Stimulated activated CD8-positive, alpha-beta memory T cell treated with anti-CD3 and anti-CD28 coated beads, Interleukin-2, amount 100 ng/mL, for 48 hours (primary cell): ENCODE results near the gene ARHGAP15.

Source experiments
- DNase-seq, 2 donors: peaks; one replicate each; pipeline ENCODE4 v3.0.0-alpha.2; 2020; ENCODE audit warnings: low read depth in 2 of 2

The ARHGAP15 gene

GRCh38 chr2:143579456-143579855, 450.2 kb downstream of the ARHGAP15 start:
- no peak for DNase-seq

- peak in 1 of 2 donors; percentile 2 for DNase-seq
Observed at GRCh38 chr2:143581134-143581533, 451.9 kb downstream of the ARHGAP15 start.

- no peak for DNase-seq
Observed at GRCh38 chr2:143582046-143582747, 453.0 kb downstream of the ARHGAP15 start.

- DNase-seq = no peak
Observed at GRCh38 chr2:143584936-143585335, 455.7 kb downstream of the ARHGAP15 start.

DNA sequence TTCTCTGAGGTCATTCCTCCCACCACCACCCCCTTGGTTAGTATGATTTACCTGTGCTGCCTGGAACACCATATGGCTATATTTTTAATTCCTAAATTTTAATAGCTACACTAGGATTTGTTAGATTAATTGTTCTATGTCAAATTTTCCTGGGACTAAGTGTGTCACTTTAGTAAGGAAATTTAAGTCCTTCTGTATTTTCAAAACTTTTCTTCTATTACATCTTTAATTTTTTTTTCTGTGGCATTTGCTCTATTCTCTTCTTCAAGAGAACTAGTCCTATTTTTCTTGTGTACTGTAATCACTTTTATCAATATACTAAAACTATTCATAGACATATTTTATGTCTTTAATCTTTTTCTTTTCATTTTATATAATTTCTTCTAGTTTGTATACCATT, 456.9 kb downstream of the ARHGAP15 start:
- DNase-seq = no peak

DNA sequence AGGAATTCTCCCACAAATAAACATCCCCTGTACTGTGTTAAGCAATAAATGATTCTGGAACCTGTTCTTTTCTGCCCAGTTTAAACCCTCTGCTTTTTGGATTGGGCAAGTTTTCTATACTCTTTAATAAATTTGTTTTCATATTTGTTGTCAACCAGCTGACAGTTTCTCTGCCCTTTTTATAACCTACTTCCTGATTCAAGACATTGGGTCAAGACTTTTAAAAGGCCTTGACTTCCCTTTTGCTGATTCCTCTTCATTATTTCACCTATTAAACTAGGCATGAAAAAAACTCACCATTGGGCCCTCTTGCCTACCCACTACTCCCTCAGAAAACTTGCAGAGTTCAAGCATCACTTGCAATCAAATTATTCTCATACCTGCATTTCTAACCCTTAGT, 459.5 kb downstream of the ARHGAP15 start:
- DNase-seq = no peak

DNA sequence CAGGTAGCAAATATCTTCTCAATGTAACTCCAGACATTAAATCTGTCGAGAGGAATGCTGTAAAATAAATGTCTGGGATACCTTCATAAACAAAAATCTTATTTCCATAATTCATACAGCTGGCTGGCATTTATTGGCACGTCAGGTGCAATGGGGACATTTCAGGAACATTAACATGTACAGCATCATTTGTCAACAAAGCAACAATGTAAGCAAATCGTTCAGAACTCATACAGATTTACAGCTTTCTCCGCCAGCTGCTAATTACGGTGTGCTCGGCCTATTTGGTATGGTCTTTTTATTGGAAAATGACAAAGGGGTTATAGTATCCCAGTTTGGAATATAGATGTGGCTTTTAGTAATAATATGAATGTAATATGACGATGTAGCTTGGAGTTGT, 464.9 kb downstream of the ARHGAP15 start:
- no peak for DNase-seq

DNA sequence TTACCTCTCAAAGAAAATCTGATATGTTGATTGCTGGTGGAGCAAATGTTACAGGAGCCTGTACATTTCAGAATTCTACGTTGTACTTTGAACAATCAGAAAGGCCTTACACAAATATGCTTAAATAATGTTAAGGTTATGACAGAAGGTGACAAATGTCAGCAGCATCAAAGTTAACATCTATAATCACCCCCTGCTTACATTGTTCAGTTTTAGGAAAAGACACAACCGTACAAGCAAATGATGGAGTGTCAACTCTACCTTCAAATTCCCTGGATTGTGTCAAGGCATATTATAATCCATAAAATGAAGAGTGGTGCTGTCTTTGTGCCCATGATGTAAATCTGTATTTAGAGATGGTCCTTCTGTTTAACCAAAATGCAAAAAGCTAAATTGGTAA, 465.5 kb downstream of the ARHGAP15 start:
- DNase-seq = no peak

DNA sequence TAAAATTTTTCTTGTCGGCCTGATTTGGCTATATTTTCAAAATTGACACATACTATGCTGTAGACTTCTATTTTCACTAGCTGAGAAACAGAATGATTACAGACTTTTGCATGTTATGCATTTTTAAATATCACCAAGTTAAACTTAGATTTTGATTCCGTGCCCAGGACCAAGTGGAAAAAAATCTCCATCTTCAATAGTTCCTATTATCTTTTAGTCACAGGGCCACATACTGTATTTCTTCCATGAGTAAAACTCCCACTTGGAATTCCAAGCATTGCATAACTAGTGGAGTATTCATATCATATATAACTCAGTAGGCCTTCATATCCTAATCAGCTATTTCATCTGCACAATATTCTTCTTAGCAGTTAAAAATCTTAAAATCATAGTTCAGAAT, 470.9 kb downstream of the ARHGAP15 start:
- no peak for DNase-seq

DNA sequence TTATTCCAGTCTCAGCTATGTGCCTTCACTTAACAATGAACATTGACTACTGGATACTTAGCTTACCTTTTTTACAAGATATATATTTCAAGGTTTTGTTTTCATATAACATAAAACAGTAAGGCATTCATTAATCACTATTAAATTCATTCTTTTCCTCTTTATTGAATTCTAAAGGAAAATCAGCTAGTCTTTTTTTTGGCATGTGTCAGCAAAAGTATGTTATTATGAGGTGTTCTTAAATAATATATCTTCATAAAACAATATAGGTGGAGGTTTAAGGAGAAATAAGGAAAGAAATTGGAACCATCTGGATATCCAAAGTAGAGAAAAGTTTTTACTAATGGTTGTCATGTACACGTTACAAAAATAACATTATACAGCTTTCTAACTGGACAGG, 472.6 kb downstream of the ARHGAP15 start:
- no peak for DNase-seq

DNA sequence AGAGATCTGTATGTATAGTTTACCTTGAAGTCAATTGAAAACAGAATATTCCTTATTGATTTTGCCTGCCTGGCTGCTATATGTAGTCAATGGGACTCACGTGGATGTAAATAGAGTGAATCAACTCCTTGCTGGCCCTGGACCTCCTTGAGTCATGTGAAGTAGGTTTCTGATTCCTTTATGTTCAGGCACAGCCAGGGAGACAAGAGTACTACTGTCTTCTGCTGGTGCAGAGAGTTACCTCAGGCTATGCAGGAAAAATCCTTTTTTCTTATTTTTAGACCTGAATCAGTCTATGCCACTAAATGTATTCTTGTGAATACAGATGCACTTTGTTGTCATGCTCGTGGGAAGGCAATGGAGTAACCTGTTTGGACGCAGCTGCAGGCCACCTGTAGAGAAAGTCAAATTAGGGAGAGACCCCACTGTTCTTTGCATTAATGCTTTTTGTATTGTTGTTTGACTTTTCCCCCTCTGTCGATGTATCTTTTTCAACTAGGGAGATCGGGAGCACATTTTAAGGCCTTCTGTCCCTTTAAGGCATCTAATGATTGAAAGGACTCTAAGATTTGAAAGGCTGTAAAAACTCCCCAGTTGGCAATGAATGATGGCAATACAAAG, 473.9 kb downstream of the ARHGAP15 start:
- no peak for DNase-seq

DNA sequence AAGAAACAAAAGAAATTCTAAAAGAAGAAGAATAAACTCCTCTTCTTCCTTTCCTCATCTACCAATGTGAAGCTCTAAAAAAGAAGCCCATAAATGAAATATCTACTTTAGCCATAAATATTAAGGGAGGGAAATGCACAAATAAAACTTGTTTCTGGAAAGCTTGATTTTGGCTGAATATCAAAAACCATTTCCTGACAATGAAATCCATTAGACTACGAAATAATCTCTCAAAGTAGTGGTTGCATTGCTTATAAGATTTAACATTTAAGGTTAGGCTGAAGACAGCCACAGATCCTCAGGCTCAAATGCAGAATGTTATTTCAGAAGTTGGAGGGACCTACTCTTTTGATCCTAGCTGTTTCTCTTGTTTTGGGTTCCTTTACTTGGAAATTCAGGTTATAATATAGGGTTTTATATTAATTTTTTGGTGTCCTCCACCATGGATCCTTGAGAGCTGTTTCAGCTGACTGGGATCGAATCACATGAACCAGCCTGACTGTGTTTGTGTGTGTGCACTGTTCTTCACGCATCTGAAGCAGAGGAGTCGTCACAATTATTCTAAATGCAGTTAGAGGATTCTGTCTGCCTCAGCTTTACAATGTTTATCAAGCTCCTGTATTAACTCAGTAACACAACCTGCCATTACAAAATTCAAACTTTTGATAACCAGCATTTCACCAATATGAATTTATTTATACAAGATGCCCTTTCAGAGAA, 474.8 kb downstream of the ARHGAP15 start:
- no peak for DNase-seq

DNA sequence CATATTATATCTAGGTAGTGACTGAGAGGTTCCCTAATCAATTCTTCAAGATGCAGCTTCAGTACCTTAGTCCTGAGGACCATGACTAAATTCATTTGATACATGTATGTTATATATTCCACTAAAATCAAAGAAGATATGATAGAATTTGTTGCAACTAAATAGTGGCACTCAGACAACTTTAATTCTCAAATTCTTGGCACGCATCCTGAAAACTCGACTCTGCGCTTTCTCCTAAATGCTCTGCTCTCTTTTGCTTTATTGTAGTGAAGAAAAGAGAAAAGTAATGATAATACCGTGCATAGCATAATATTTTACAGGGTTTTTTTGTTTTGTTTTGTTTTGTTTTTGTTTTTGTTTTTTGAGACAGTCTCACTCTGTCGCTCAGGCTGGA, 475.3 kb downstream of the ARHGAP15 start:
- no peak for DNase-seq

DNA sequence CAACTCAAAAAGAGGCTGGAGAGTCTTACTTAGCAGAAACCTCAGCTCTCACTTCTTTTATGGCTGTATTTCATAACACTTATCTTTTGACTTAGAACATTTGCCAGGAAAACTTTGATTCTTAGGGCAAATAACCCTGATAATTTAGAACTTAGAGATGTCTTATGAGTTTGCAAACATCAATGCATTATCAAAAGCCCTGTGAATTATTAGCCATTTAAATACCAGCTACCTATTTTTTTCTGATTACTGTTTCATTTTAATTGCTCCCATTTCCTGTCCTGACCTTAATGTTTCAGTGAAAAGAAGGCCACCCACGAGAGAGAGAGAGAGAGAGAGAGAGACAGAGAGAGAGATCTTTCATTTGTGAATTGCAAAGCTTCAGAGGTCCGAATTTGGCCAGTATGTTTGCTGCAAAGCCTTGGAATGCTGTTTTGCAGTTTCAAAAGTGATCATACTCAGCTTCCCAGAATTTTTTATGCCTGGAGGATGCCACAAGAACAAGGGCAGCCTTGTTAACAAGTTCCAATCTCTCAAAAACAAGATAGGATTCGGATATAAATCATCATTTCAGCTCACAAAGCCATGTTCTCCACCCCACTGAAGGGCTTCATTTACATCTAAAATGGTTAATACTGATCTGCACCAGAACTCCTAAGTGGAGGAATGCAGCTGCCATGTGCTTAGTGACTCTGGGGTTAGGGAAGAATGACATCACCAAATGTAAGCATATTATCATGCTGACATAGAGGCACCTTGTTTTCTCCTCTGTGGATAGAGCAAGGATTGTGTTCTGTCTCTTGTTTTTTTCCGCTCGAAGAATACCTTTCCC, 478.2 kb downstream of the ARHGAP15 start:
- no peak for DNase-seq

GRCh38 chr2:143608063-143608423, 478.8 kb downstream of the ARHGAP15 start:
- no peak for DNase-seq

DNA sequence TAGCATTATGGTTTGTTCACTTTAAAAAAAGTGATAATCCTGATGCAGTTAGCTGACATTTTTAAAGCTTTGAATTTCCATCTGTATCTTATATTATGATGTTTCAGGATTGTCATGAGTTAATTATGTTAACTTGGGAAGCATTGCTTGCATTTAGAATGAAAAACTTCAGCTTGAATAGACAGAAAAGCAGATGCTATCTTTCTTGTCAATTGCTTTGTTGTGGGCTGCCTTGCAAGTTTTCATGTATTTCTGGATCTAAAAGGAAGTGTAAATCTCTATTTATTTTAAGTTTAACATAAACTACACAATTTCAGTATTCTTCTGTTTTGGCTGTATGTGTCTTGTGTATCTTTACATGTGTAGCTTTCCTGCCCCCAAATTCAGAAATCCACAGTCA, 479.5 kb downstream of the ARHGAP15 start:
- DNase-seq = no peak

- DNase-seq = no peak
Observed at GRCh38 chr2:143611336-143611735, 482.1 kb downstream of the ARHGAP15 start.

DNA sequence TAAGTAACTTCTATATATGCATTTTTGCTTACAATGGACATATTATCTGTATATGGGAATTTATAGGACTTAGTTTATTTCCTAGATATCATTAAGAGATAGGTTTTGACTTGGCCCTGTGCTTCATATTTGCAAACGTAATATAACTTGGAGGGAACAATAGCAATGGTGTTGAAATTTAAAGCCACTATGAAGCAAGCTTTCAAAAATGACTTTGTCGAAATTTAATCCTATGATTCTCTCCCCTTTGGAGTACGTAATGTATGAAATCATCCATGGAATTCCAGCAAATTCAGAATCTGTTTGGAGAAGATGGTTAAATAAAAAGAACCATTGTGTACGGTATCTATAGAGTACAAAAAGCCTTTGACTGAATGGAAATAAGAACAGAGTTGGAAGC, 486.3 kb downstream of the ARHGAP15 start:
- DNase-seq = no peak

DNA sequence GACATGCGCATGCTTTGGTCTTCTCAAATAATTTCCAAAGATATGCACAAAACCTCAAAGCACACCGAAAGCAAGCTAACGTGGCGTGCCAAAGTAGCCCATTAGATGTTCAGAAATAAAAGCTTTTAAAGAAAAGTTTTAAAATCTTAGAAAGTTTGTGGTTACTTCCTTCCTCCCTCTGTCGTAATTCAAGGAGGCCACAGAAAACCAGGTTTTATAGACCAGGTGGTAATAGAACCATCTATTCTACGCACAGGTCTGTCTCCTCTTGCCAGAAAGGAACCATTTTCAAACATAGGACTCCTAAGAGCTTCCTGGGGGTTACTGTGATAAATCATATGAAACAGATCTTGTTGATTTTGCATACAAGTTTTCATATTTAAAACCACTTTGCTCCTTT, 487.2 kb downstream of the ARHGAP15 start:
- DNase-seq = no peak

GRCh38 chr2:143617803-143618415, 488.7 kb downstream of the ARHGAP15 start:
- DNase-seq = no peak

- no peak for DNase-seq
Observed at GRCh38 chr2:143622106-143622505, 492.9 kb downstream of the ARHGAP15 start.
